HG02885 (cell line): ENCODE results near the gene TNNT3.

ENCODE experiments used
- ATAC-seq: cut with Tn5 transposase; IDR thresholded peaks from one replicate; pipeline ENCODE4 v1.9.1; 2021; ENCODE audit warnings: mild to moderate bottlenecking; ENCODE audit not compliant: unreplicated experiment, poor library complexity

TNNT3 gene

DNA sequence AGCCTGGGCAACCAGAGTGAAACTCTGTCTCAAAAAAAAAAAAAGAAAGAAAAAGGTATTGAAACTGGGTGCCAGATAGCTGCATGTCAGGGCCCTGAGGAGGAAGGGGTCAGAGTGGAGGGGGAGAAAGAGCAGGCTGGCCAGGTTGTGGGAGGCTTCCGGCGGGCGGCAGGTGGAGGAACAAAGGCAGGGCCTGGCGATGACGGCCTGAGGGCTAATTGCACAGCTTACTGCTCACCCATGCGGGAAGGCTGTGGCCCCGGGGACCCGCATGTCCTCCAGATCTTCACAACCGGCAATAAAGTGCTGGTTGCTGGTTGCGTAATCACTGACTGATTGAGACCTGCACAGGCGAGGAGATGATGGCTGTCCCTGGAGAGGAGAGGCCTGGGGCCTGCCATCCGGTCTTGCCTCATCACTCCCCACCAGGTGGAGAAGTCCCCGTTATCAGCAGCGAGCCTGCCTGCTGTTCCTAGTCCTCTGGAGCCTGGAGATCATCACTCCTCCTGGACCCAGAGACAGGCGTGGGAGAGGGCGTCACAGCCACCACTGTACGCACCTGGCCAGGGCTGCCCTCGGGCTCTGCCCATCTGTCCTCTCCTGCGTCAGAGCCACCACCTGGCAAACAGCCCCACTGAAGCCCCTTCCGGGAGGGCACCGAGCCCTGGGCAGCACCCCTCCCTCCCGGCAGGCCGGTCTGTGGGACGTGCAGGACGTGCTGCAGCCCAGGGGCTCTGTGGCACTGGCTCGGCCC is 59.4 kb downstream of the TNNT3 start:
- no peak for ATAC-seq

DNA sequence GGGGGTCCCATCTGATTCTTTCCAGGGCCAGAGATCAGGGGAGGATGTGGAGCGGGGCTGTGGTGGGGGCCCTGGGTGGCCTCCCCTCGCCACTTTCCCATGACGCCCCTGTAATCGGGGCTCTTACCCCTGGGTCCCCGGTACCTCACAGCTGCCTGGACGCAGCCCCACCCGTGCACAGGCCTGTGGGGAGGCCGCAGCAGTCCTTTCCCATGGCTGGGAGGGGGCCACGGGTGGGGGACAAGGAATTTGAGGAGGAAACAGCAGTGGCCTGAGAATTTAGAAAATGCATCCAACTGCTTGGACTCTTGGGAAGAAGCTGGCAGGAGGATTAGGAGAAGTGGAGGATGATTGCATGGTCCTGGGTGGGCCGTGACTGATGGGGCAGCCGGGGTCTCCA is 60.1 kb downstream of the TNNT3 start:
- no peak for ATAC-seq

DNA sequence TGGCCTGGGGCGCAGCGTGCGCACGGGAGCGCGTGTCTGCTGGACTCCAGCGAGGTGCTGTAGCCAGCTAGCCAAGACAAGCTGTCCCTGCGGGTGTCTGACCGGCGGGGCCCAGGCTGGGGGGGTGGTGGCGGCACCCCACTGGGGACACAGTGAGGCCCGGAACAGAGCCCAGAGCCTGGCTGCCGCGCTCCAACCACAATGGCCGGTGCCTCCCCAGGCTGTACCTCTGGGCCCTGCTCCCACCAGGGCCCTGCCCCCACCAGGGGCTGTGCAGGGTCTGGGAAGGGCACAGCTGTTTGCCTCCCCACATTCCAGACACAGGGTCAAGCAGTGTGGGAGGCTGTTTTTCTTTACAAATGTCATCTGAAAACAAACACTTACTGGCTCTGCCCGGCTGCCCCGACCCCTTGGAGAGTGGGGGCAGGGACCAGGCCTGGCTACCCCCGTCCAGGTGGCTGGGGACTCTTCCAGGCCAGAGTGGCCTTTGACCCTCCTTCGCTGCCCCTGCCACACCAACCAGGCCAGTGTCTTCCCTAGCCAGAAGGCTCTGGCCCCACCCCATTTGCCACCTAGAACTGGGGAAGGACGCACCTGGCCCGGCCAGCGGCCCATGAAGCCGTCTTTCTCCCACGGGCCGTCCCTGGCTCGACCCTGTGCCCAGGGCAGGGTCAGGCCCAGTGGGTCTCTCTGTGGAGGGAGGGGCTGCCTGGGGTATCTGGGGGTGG is 63.5 kb downstream of the TNNT3 start:
- ATAC-seq: no peak

GRCh38 chr11:1983601-1983961 is 64.1 kb downstream of the TNNT3 start:
- ATAC-seq: no peak

DNA sequence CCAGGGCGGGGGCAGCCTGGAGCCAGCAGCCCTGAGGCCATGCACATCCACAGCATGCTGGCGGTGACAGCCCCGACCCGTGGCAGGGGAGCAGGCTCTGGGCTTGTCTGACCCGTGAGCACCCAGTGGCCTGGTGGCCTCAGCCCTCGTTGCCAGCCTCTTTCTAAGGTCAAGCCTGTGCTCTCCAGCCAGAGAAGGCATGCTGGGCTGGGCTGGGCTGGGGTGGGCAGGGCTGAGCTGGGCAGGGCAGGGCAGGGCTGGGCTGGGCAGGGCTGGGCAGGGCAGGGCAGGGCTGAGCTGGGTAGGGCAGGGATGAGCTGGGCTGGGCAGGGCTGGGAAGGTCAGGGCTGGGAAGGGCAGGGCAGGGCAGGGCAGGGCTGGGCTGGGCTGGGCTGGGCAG is 67.5 kb downstream of the TNNT3 start:
- no peak for ATAC-seq

DNA sequence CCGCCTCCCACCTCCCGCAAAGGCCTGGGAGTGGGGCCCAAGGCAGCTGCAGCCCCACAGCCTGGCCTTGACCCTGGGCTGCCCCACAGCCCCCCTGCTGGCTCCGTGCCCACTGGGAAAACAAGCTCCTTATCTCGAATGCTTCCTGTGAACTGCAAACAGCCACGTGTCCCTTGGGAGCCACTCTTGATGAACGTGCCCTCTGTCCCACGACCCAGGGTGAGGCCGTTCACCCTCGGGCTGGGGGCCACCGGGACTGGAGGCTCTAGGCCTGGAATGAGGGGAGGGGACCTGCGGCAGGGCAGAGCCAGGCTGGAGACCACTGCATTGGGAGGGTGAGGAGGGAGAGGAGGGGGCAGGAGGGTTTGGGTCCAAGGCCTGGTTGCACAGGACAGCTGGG is 68.7 kb downstream of the TNNT3 start:
- ATAC-seq: no peak
